Ishikawa (cell line): ENCODE measurements around the gene ARHGAP26.

Experiments
- CEBPB ChIP-seq: IDR thresholded peaks from 2 replicates; pipeline ENCODE4 v1.6.1; 2012
- CREB1 ChIP-seq: IDR thresholded peaks from 2 replicates; pipeline ENCODE4 v1.6.1; 2012; ENCODE audit warnings: low read depth
- EP300 ChIP-seq: IDR thresholded peaks from 2 replicates; pipeline ENCODE4 v1.6.1; 2012; ENCODE audit warnings: borderline replicate concordance
- FOXM1 ChIP-seq: IDR thresholded peaks from 2 replicates; pipeline ENCODE4 v1.6.1; 2012; ENCODE audit warnings: low read depth, borderline replicate concordance
- NFIC ChIP-seq: IDR thresholded peaks from 2 replicates; pipeline ENCODE4 v1.6.1; 2012
- TAF1 ChIP-seq: IDR thresholded peaks from 2 replicates; pipeline ENCODE4 v1.6.1; 2012; ENCODE audit warnings: low read depth, mild to moderate bottlenecking
- TCF12 ChIP-seq: IDR thresholded peaks from 2 replicates; pipeline ENCODE4 v1.6.1; 2012; ENCODE audit warnings: low read depth
- YY1 ChIP-seq: IDR thresholded peaks from 2 replicates; pipeline ENCODE4 v1.6.1; 2012; ENCODE audit warnings: low read depth
- TF ChIP-seq, protein P1 (sequence below): IDR thresholded peaks from 2 replicates; pipeline ENCODE4 v1.6.1; 2012; ENCODE audit warnings: low read depth, mild to moderate bottlenecking
- TF ChIP-seq, protein P2 (sequence below): IDR thresholded peaks from 2 replicates; pipeline ENCODE4 v1.6.1; 2012
- TF ChIP-seq, protein P3 (sequence below): IDR thresholded peaks from 2 replicates; pipeline ENCODE4 v1.6.1; 2012

DNA sequence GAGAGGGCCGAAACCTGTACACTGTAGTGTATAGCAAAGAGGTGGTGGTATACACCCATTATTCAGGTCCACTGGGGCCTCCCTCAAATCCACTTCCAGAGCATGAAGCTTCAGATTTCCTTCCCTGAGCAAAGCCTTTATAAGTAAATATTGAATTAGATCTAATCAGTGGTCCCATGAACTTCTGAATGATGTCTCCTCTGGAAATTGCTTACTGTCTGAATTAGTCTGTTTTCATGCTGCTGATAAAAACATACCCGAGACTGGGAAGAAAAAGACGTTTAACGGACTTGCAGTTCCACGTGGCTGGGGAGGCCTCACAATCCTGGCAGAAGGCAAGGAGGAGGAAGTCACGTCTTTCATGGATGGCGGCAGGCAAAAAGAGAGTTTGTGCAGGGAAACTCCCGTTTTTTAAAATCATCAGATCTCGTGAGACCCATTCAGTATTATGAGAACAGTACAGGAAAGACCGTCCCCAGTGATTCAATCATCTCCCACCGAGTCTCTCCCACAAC lies 439.8 kb downstream of the ARHGAP26 start:
- TF ChIP-seq CREB1 (no peak), TAF1 (no peak), EP300 (no peak), TCF12 (no peak), YY1 (no peak), NFIC (no peak), FOXM1 (no peak), CEBPB (no peak)
- TF ChIP-seq, protein P1, sequence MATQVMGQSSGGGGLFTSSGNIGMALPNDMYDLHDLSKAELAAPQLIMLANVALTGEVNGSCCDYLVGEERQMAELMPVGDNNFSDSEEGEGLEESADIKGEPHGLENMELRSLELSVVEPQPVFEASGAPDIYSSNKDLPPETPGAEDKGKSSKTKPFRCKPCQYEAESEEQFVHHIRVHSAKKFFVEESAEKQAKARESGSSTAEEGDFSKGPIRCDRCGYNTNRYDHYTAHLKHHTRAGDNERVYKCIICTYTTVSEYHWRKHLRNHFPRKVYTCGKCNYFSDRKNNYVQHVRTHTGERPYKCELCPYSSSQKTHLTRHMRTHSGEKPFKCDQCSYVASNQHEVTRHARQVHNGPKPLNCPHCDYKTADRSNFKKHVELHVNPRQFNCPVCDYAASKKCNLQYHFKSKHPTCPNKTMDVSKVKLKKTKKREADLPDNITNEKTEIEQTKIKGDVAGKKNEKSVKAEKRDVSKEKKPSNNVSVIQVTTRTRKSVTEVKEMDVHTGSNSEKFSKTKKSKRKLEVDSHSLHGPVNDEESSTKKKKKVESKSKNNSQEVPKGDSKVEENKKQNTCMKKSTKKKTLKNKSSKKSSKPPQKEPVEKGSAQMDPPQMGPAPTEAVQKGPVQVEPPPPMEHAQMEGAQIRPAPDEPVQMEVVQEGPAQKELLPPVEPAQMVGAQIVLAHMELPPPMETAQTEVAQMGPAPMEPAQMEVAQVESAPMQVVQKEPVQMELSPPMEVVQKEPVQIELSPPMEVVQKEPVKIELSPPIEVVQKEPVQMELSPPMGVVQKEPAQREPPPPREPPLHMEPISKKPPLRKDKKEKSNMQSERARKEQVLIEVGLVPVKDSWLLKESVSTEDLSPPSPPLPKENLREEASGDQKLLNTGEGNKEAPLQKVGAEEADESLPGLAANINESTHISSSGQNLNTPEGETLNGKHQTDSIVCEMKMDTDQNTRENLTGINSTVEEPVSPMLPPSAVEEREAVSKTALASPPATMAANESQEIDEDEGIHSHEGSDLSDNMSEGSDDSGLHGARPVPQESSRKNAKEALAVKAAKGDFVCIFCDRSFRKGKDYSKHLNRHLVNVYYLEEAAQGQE: no peak
- TF ChIP-seq, protein P2, sequence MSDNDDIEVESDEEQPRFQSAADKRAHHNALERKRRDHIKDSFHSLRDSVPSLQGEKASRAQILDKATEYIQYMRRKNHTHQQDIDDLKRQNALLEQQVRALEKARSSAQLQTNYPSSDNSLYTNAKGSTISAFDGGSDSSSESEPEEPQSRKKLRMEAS: no peak
- TF ChIP-seq, protein P3, sequence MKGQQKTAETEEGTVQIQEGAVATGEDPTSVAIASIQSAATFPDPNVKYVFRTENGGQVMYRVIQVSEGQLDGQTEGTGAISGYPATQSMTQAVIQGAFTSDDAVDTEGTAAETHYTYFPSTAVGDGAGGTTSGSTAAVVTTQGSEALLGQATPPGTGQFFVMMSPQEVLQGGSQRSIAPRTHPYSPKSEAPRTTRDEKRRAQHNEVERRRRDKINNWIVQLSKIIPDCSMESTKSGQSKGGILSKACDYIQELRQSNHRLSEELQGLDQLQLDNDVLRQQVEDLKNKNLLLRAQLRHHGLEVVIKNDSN: no peak
